PC-9 (cell line): Measurements from ENCODE around the gene MOK. TPM values are rescaled to one million over a fixed set of nuclear protein-coding genes. Genes with fewer than 3 reads are reported as not detected.

Experiments
- BruUV-seq: library from RNA; stranded (reverse); fragments of 400-500 nt; replicated peaks from 2 replicates; lab custom pipeline; 2021; lab: Mats Ljungman, UMichigan
- CTCF ChIA-PET: fragments of 300-600 bp; sonication (Branson Sonifier 250); formaldehyde crosslinking; loops from one replicate; lab custom pipeline; 2022; ENCODE audit warnings: antibody characterized with exemption; lab: Charles Lee
- POLR2A ChIA-PET: fragments of 300-600 bp; sonication (Branson Sonifier 250); formaldehyde crosslinking; loops from one replicate; lab custom pipeline; 2022; ENCODE audit warnings: antibody characterized with exemption; ENCODE audit not compliant: unreplicated experiment; lab: Charles Lee
- DNase-seq, 2 experiments: peaks; one replicate each; pipeline versions ENCODE4 v3.0.0 to v3.0.0-alpha.2; 2015 to 2022; ENCODE audit warnings: mixed read lengths in 1 of 2
- H2AFZ ChIP-seq: fragments of 200-600 bp; sonication (generic); 2 replicates; pipeline ENCODE4 v1.8.1; 2017; ENCODE audit warnings: antibody characterized with exemption
- H3F3A ChIP-seq: fragments of 200-600 bp; sonication (generic); 2 replicates; pipeline ENCODE4 v1.8.1; 2017; ENCODE audit warnings: antibody characterized with exemption, mild to moderate bottlenecking, low read depth; ENCODE audit not compliant: insufficient read depth
- H3K27ac ChIP-seq: fragments of 200-600 bp; sonication (generic); 2 replicates; pipeline ENCODE4 v1.6.1; 2016; ENCODE audit warnings: mixed run types
- H3K27me3 ChIP-seq: fragments of 200-600 bp; sonication (generic); 2 replicates; pipeline ENCODE4 v1.6.1; 2016; ENCODE audit warnings: low read depth, mixed run types; ENCODE audit not compliant: insufficient read depth
- H3K36me3 ChIP-seq: fragments of 200-600 bp; sonication (generic); 2 replicates; pipeline ENCODE4 v1.6.1; 2016; ENCODE audit warnings: low read depth, mixed run types
- H3K4me1 ChIP-seq: fragments of 200-600 bp; sonication (generic); replicated peaks from 2 replicates; pipeline ENCODE4 v1.6.1; 2016; ENCODE audit warnings: mixed run types; ENCODE audit not compliant: insufficient read depth
- H3K4me2 ChIP-seq: fragments of 200-600 bp; sonication (generic); 2 replicates; pipeline ENCODE4 v1.6.1; 2017; ENCODE audit warnings: mixed run types
- H3K4me3 ChIP-seq: fragments of 200-600 bp; sonication (generic); 2 replicates; pipeline ENCODE4 v1.6.1; 2016; ENCODE audit warnings: mixed run types
- H3K79me2 ChIP-seq: fragments of 200-600 bp; sonication (generic); 2 replicates; pipeline ENCODE4 v1.6.1; 2017; ENCODE audit warnings: low read depth, mixed run types
- H3K9me2 ChIP-seq: fragments of 200-600 bp; sonication (generic); 2 replicates; pipeline ENCODE4 v1.8.1; 2017; ENCODE audit warnings: mild to moderate bottlenecking; ENCODE audit not compliant: insufficient read depth
- H3K9me3 ChIP-seq: fragments of 200-600 bp; sonication (generic); 2 replicates; pipeline ENCODE4 v1.8.1; 2016; ENCODE audit warnings: low read depth; ENCODE audit not compliant: insufficient read depth
- H4K20me1 ChIP-seq: fragments of 200-600 bp; sonication (generic); 2 replicates; pipeline ENCODE4 v1.8.1; 2017; ENCODE audit not compliant: insufficient read depth
- EZH2 ChIP-seq: fragments of 200-600 bp; sonication (generic); IDR thresholded peaks from 2 replicates; pipeline ENCODE4 v1.8.0; 2017; ENCODE audit warnings: antibody characterized with exemption, low read depth
- intact Hi-C: fragments of 100-400 bp; cut with micrococcal nuclease; formaldehyde crosslinking; loops from one replicate; pipeline ENCODE4 v1.10.0; 2022; ENCODE audit not compliant: unreplicated experiment
- total RNA-seq: library from RNA; stranded (reverse); gene quantifications from 2 replicates; pipeline ENCODE4 v1.2.3, GENCODE V29; 2021
- TF ChIP-seq, protein P1 (sequence below): fragments of 200-600 bp; sonication (generic); conservative IDR thresholded peaks from 2 replicates; pipeline ENCODE4 v1.6.1; 2017; ENCODE audit warnings: mixed run types, antibody characterized with exemption, mild to moderate bottlenecking, moderate library complexity

The MOK gene
- total RNA-seq, 1 experiment from 2014 or later: 74.3 TPM

DNA sequence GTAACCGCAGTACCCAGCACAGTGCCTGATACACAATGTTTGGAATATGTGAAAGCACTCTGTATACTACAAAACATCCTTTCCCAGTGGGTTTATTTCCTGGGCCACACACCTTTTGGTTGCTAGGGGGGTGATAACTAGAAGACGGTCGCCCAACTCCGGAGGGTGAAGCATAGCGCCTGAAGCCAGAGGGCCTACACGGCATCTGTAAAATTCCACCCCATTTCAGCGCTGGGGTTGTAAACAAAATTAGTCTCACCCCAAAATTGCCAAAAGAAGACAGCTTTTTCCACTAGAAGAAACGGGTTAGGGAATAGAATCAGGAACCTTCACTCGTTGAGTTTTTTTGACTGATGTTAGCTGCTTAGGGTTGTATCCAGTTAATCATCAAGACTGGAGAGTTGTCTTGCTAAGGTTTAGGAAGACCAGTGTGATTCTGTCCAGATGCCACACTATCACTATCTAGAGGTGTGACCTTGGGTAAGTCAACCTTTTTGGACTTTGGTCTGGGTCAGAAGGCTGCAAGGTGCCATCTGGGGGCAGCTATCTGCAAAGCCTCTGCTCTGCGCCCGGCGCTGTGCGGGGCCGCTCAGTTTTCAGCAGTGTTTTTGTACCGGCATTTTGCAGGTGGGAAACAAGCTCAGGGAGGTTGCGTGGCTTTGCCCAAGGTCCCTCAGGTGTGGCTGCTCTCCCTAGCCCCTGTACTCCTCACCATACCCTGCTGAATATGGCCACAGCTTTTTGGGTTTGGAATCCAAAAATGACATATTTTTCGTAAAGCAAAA is 15.9 kb upstream of the MOK start:
- H3K4me2 ChIP-seq: peak overlapping the region; percentile 100
- DNase-seq: no peak
- intact Hi-C loops: no loop called here
- peak overlapping the region; percentile 69 for H3K4me3 ChIP-seq
- no peaks in the 10 kb centered on the region for H3K27me3 ChIP-seq
- H4K20me1 ChIP-seq: no peaks in the 10 kb centered on the region
- H2AFZ ChIP-seq: no peak overlapping the region
- ChIA-PET CTCF (interaction anchor here (0.5 kb wide), 1 partner anchor 274 kb away, joined by 10 read pairs; no protein-coding TSS in a partner anchor), POLR2A (no interaction called here)
- peaks cover 5% of the 10 kb centered on the region; the same call in 1 of the 2 replicates for H3K36me3 ChIP-seq
- TSS peak; percentile 33 for BruUV-seq
- H3K27ac ChIP-seq: 0 out of 2 replicates have a peak overlapping the region, but pooled peaks have one; percentile 37
- peaks cover 52% of the 10 kb centered on the region for H3F3A ChIP-seq
- peaks cover 18% of the 10 kb centered on the region for H3K79me2 ChIP-seq
- H3K9me2 ChIP-seq: no peaks in the 10 kb centered on the region
- TF ChIP-seq, protein P1, sequence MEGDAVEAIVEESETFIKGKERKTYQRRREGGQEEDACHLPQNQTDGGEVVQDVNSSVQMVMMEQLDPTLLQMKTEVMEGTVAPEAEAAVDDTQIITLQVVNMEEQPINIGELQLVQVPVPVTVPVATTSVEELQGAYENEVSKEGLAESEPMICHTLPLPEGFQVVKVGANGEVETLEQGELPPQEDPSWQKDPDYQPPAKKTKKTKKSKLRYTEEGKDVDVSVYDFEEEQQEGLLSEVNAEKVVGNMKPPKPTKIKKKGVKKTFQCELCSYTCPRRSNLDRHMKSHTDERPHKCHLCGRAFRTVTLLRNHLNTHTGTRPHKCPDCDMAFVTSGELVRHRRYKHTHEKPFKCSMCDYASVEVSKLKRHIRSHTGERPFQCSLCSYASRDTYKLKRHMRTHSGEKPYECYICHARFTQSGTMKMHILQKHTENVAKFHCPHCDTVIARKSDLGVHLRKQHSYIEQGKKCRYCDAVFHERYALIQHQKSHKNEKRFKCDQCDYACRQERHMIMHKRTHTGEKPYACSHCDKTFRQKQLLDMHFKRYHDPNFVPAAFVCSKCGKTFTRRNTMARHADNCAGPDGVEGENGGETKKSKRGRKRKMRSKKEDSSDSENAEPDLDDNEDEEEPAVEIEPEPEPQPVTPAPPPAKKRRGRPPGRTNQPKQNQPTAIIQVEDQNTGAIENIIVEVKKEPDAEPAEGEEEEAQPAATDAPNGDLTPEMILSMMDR: no peak
- no peak for TF ChIP-seq EZH2
- H3K4me1 ChIP-seq: peaks cover 31% of the 10 kb centered on the region
- H3K9me3 ChIP-seq: no peaks in the 10 kb centered on the region

DNA sequence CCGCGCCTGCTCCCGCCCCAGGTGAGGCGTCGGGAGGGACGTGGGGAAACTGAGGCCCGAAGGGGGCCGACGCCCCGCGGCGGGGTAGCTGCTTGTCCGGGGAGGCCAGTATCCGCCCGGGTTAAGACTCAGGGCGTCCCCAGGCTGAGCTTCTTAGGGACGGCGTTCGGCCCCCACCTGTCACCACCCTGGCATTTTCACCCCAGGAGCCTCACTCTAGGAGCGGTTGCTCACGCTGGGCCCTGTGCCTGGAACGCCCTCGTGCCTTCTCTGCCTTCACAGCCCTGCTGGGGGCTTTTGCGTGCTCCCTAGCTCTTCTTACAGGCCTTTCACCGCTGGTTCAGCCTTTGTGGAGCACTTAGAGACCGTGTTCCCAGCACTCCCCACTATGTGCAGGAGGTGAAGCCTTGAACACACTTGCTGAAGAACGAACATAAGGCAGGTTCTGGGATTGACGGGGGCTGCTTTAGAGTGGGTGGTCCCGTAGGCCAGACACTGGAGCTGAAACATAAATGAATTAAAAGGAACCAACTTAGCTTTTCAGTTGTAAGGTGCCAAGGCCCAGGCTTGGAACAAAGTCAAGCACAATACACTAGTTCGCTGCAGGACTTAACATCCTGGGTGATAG is 15.2 kb upstream of the MOK start:
- Histone ChIP-seq H3F3A (peaks cover 52% of the 10 kb centered on the region), H3K27ac (peak overlapping the region; percentile 37), H3K36me3 (peaks cover under 1% of the 10 kb centered on the region; the same call in 1 of the 2 replicates), H3K9me2 (no peaks in the 10 kb centered on the region), H4K20me1 (no peaks in the 10 kb centered on the region), H3K4me2 (peak overlapping the region; percentile 100), H3K4me3 (peak overlapping the region; percentile 69), H2AFZ (peak overlapping the region; percentile 92), H3K79me2 (peaks cover 18% of the 10 kb centered on the region), H3K27me3 (no peaks in the 10 kb centered on the region), H3K4me1 (peaks cover 31% of the 10 kb centered on the region), H3K9me3 (no peaks in the 10 kb centered on the region)
- intact Hi-C loops: no loop called here
- ChIA-PET CTCF (no interaction called here), POLR2A (no interaction called here)
- BruUV-seq: no TSS peak
- TF ChIP-seq, protein P1: no peak
- no peak for TF ChIP-seq EZH2
- DNase-seq: peak; percentile 17 to 46

DNA sequence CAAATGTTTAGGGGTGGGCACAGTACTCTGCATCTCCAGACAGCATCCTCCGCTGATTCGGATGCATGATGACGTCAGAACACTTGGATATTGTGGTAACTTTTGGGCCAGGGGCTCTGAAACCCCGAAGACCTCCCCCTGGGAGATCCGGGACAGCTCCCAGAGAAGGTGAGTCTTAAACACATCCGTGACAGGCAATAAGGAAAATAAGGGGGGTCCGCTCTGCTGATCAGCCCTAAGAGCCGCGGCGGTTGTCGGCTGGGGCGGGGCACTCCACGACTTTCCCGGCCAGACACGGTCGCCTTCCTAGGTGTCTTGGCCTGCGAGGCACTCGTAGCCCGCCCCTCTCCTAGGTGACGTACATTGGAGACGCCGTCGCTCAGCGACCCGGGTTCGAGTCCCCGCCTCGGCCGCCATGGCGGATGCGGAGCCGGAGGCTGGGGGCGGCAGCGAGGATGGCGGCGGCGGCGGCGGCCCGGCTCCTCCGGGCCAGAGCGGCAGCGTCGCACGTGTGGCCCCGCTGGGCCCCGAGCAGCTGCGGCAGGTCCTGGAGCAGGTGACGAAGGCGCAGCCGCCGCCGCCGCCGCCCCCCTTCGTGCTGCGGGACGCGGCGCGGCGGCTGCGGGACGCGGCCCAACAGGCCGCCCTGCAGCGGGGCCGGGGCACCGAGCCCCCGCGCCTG is 14.5 kb upstream of the MOK start, which contains the start of gene ZNF839:
Gene ZNF839 (plus strand): TSS at position 396 of the 682 bp plus-strand sequence. CDS start 20 bp downstream, at position 416.
- no TSS peak for BruUV-seq
- CTCF ChIA-PET: no interaction called here
- peak within 1 kb of the TSS; percentile 69 for H3K4me3 ChIP-seq
- intact Hi-C loops: loop anchor here (5.0 to 10.0 kb wide), 2 partner anchors 188 to 615 kb away; partner anchors contain the start of gene ANKRD9
- peaks cover 34% of the 10 kb centered on the region for H3K4me1 ChIP-seq
- no peaks in the 10 kb centered on the region for H3K36me3 ChIP-seq
- H3K79me2 ChIP-seq: peaks cover 18% of the 10 kb centered on the region
- no peaks in the 10 kb centered on the region for H4K20me1 ChIP-seq
- no peaks in the 10 kb centered on the region for H3K27me3 ChIP-seq
- POLR2A ChIA-PET: no interaction called here
- peak within 1 kb of the TSS; percentile 100 for H3K4me2 ChIP-seq
- peak within 1 kb of the TSS; percentile 92 for H2AFZ ChIP-seq
- no peaks in the 10 kb centered on the region for H3K9me3 ChIP-seq
- DNase-seq: peak; percentile 76 to 80
- H3K9me2 ChIP-seq: no peaks in the 10 kb centered on the region
- H3F3A ChIP-seq: peaks cover 57% of the 10 kb centered on the region
- no peak for TF ChIP-seq EZH2
- TF ChIP-seq, protein P1: no peak
- H3K27ac ChIP-seq: peak within 1 kb of the TSS; percentile 55
